ENCODE results near the gene MLLT10.
A peak's percentile ranks its signal among the peaks of the same experiment; 100 is the strongest.
"Not testable (repeated sequence)": the region's sequence is repeated elsewhere in the genome, so short reads cannot be mapped to it uniquely, and the experiment has no call there.

Gene MLLT10

GRCh38 chr10:21535494-21535965 is 1.5 kb downstream of the MLLT10 start:
- Histone ChIP-seq H2AFZ (ENCODE audit: low read depth, low read length) (no peak overlapping the region), H4K91ac (ENCODE audit: low read length) (no peak overlapping the region), H3K4me1 (ENCODE audit: control insufficient read depth, insufficient read depth, low read depth, low read length) (peaks cover 9% of the 10 kb centered on the region), H3K14ac (ENCODE audit: low read length in 2 of 2) (no peak overlapping the region), H2BK12ac (ENCODE audit: low read length in 2 of 2) (no peak overlapping the region), H3K9ac (ENCODE audit: low read length) (peak overlapping the region; percentile 70), H3K4ac (ENCODE audit: low read depth in 1 of 2, low read length in 2 of 2) (peak overlapping the region in 1 of 2 experiments; percentile 94), H2BK5ac (ENCODE audit: low read depth, low read length, poor library complexity, severe bottlenecking) (no peak overlapping the region), H3K27me3 (ENCODE audit: control insufficient read depth in 1 of 2, insufficient read depth in 1 of 2, low read length in 2 of 2) (no peaks in the 10 kb centered on the region), H2BK120ac (ENCODE audit: low read depth, low read length) (peak overlapping the region; percentile 79), H3K9me3 (ENCODE audit: control insufficient read depth, low read length) (no peaks in the 10 kb centered on the region), H3K4me2 (ENCODE audit: low read length, poor library complexity, severe bottlenecking) (peak overlapping the region; percentile 69), H3K18ac (ENCODE audit: low read depth in 1 of 2, low read length in 2 of 2) (peak overlapping the region in 1 of 2 experiments; percentile 70), H3K79me1 (replicated peaks; ENCODE audit: low read length, poor library complexity, severe bottlenecking) (peaks cover 6% of the 10 kb centered on the region), H2AK5ac (ENCODE audit: low read length, severe bottlenecking) (no peak overlapping the region), H4K8ac (ENCODE audit: low read length) (no peak overlapping the region), H3K23ac (ENCODE audit: low read length in 2 of 2) (no peak overlapping the region), H3K36me3 (ENCODE audit: control insufficient read depth in 1 of 2, insufficient read depth in 2 of 2, low read depth in 1 of 2, low read length in 2 of 2) (peaks cover 18 to 39% of the 10 kb centered on the region in 2 experiments), H3K27ac (ENCODE audit: low read length, poor library complexity, severe bottlenecking) (no peak overlapping the region), H3K4me3 (ENCODE audit: insufficient read depth in 1 of 2, low read depth in 1 of 2, low read length in 2 of 2) (peak overlapping the region; percentile 81 to 82), H2BK15ac (ENCODE audit: low read depth, poor library complexity, severe bottlenecking) (peak overlapping the region; percentile 80)
- peak; percentile 43 for DNase-seq
- 33% methylated on average over 9 of the region's 9 CpGs for WGBS

DNA sequence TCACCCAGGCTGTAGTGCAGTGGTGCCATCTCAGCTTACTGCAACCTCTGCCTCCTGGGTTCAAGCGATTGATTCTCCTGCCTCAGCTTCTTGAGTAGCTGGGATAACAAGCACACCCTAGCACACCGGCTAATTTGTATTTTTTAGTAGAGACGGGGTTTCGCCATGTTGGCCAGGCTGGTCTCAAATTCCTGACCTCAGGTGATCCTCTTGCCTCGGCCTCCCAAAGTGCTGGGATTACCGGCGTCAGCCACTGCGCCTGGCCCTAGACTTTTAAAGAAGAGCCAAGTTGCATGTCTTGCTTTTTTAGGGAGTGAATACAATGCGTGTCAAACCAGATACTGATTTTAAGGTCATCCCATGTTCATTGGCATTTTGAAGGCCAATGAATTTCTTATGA is 1.9 kb downstream of the MLLT10 start:
- 96% methylated on average over 9 of the region's 9 CpGs for WGBS
- not testable (repeated sequence) for H3K9me3 ChIP-seq (ENCODE audit: control insufficient read depth, low read length); H2BK5ac ChIP-seq (ENCODE audit: low read depth, low read length, poor library complexity, severe bottlenecking); H3K79me1 ChIP-seq (replicated peaks; ENCODE audit: low read length, poor library complexity, severe bottlenecking); H2AK5ac ChIP-seq (ENCODE audit: low read length, severe bottlenecking); H3K27me3 ChIP-seq (ENCODE audit: control insufficient read depth in 1 of 2, insufficient read depth in 1 of 2, low read length in 2 of 2); H3K18ac ChIP-seq (ENCODE audit: low read depth in 1 of 2, low read length in 2 of 2); H3K4me1 ChIP-seq (ENCODE audit: control insufficient read depth, insufficient read depth, low read depth, low read length); H2BK120ac ChIP-seq (ENCODE audit: low read depth, low read length); H3K23ac ChIP-seq (ENCODE audit: low read length in 2 of 2); H2BK15ac ChIP-seq (ENCODE audit: low read depth, poor library complexity, severe bottlenecking); H3K14ac ChIP-seq (ENCODE audit: low read length in 2 of 2); DNase-seq; H3K27ac ChIP-seq (ENCODE audit: low read length, poor library complexity, severe bottlenecking); H3K4ac ChIP-seq (ENCODE audit: low read depth in 1 of 2, low read length in 2 of 2); H4K91ac ChIP-seq (ENCODE audit: low read length); H4K8ac ChIP-seq (ENCODE audit: low read length); H2BK12ac ChIP-seq (ENCODE audit: low read length in 2 of 2); H2AFZ ChIP-seq (ENCODE audit: low read depth, low read length)
- Histone ChIP-seq H3K9ac (ENCODE audit: low read length) (peak overlapping the region; percentile 70), H3K4me3 (ENCODE audit: insufficient read depth in 1 of 2, low read depth in 1 of 2, low read length in 2 of 2) (peak overlapping the region in 1 of 2 experiments; percentile 82), H3K4me2 (ENCODE audit: low read length, poor library complexity, severe bottlenecking) (peak overlapping the region; percentile 13), H3K36me3 (ENCODE audit: control insufficient read depth in 1 of 2, insufficient read depth in 2 of 2, low read depth in 1 of 2, low read length in 2 of 2) (peaks cover 22 to 43% of the 10 kb centered on the region in 2 experiments)

DNA sequence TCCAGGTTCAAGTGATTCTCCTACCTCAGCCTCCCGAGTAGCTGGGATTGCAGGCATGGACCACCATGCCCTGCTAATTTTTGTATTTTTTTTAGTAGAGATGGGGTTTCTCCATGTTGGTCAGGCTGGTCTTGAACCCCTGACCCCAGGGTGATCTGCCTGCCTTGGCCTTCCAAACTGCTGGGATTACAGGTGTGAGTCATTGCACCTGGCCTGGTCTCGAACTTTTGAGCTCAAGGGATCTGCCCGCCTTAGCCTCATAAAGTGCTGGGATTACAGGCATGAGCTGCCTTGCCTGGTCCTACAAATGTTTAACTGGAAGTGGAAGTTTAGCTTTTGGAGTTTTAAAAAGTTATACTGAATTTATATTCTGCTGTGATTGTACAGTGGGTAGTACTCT is 2.8 kb downstream of the MLLT10 start:
- no peak for DNase-seq
- H3K27ac ChIP-seq (ENCODE audit: low read length, poor library complexity, severe bottlenecking), result no peak overlapping the region
- no peak overlapping the region for H3K4me2 ChIP-seq (ENCODE audit: low read length, poor library complexity, severe bottlenecking)
- H3K79me1 ChIP-seq (replicated peaks; ENCODE audit: low read length, poor library complexity, severe bottlenecking), result peaks cover 11% of the 10 kb centered on the region
- no peak overlapping the region for H3K4me3 ChIP-seq (ENCODE audit: insufficient read depth in 1 of 2, low read depth in 1 of 2, low read length in 2 of 2)
- no peak overlapping the region for H3K18ac ChIP-seq (ENCODE audit: low read depth in 1 of 2, low read length in 2 of 2)
- no peaks in the 10 kb centered on the region for H3K27me3 ChIP-seq (ENCODE audit: control insufficient read depth in 1 of 2, insufficient read depth in 1 of 2, low read length in 2 of 2)
- no peak overlapping the region for H2BK5ac ChIP-seq (ENCODE audit: low read depth, low read length, poor library complexity, severe bottlenecking)
- WGBS, result 94% methylated on average over 3 of the region's 3 CpGs
- H4K8ac ChIP-seq (ENCODE audit: low read length), result no peak overlapping the region
- H3K9me3 ChIP-seq (ENCODE audit: control insufficient read depth, low read length), result no peaks in the 10 kb centered on the region
- H3K14ac ChIP-seq (ENCODE audit: low read length in 2 of 2), result no peak overlapping the region
- H2BK120ac ChIP-seq (ENCODE audit: low read depth, low read length), result no peak overlapping the region
- peaks cover 9% of the 10 kb centered on the region for H3K4me1 ChIP-seq (ENCODE audit: control insufficient read depth, insufficient read depth, low read depth, low read length)
- H2BK12ac ChIP-seq (ENCODE audit: low read length in 2 of 2), result no peak overlapping the region
- H4K91ac ChIP-seq (ENCODE audit: low read length), result no peak overlapping the region
- H3K36me3 ChIP-seq (ENCODE audit: control insufficient read depth in 1 of 2, insufficient read depth in 2 of 2, low read depth in 1 of 2, low read length in 2 of 2), result peaks cover 29 to 52% of the 10 kb centered on the region in 2 experiments
- H2BK15ac ChIP-seq (ENCODE audit: low read depth, poor library complexity, severe bottlenecking), result no peak overlapping the region
- no peak overlapping the region for H3K23ac ChIP-seq (ENCODE audit: low read length in 2 of 2)
- H2AK5ac ChIP-seq (ENCODE audit: low read length, severe bottlenecking), result no peak overlapping the region
- no peak overlapping the region for H3K4ac ChIP-seq (ENCODE audit: low read depth in 1 of 2, low read length in 2 of 2)
- H2AFZ ChIP-seq (ENCODE audit: low read depth, low read length), result no peak overlapping the region
- no peak overlapping the region for H3K9ac ChIP-seq (ENCODE audit: low read length)

GRCh38 chr10:21540701-21541100 is 6.7 kb downstream of the MLLT10 start:
- not testable (repeated sequence) for H2BK12ac ChIP-seq (ENCODE audit: low read length in 2 of 2); H2BK15ac ChIP-seq (ENCODE audit: low read depth, poor library complexity, severe bottlenecking); H3K27ac ChIP-seq (ENCODE audit: low read length, poor library complexity, severe bottlenecking); H3K23ac ChIP-seq (ENCODE audit: low read length in 2 of 2); H3K4me1 ChIP-seq (ENCODE audit: control insufficient read depth, insufficient read depth, low read depth, low read length); H3K4ac ChIP-seq (ENCODE audit: low read depth in 1 of 2, low read length in 2 of 2); H3K4me2 ChIP-seq (ENCODE audit: low read length, poor library complexity, severe bottlenecking); H2AK5ac ChIP-seq (ENCODE audit: low read length, severe bottlenecking); H3K9ac ChIP-seq (ENCODE audit: low read length); DNase-seq; H2BK120ac ChIP-seq (ENCODE audit: low read depth, low read length); H3K27me3 ChIP-seq (ENCODE audit: control insufficient read depth in 1 of 2, insufficient read depth in 1 of 2, low read length in 2 of 2); H3K14ac ChIP-seq (ENCODE audit: low read length in 2 of 2); H2BK5ac ChIP-seq (ENCODE audit: low read depth, low read length, poor library complexity, severe bottlenecking); H3K18ac ChIP-seq (ENCODE audit: low read depth in 1 of 2, low read length in 2 of 2); H3K4me3 ChIP-seq (ENCODE audit: insufficient read depth in 1 of 2, low read depth in 1 of 2, low read length in 2 of 2); H4K91ac ChIP-seq (ENCODE audit: low read length); H3K9me3 ChIP-seq (ENCODE audit: control insufficient read depth, low read length); H4K8ac ChIP-seq (ENCODE audit: low read length); H2AFZ ChIP-seq (ENCODE audit: low read depth, low read length)
- Histone ChIP-seq H3K79me1 (replicated peaks; ENCODE audit: low read length, poor library complexity, severe bottlenecking) (peaks cover 17% of the 10 kb centered on the region), H3K36me3 (ENCODE audit: control insufficient read depth in 1 of 2, insufficient read depth in 2 of 2, low read depth in 1 of 2, low read length in 2 of 2) (peaks cover 47 to 88% of the 10 kb centered on the region in 2 experiments)
- WGBS, result 93% methylated on average over 3 of the region's 4 CpGs
